Testis (tissue), 2 donors: ENCODE results near the gene GAK.

Experiments used
- CTCF ChIP-seq, 3 experiments: fragments of 450-650 bp in 2 of 3; fragments of 200-600 bp in 1 of 3; sonication (generic) in 1 of 3; IDR thresholded peaks; one replicate each; pipeline ENCODE4 v1.5.1; 2016 to 2019; ENCODE audit warnings: antibody characterized with exemption in 3 of 3, mild to moderate bottlenecking in 2 of 3, moderate library complexity in 1 of 3
- POLR2A ChIP-seq: fragments of 450-650 bp; IDR thresholded peaks from one replicate; pipeline ENCODE4 v1.6.1; 2017; ENCODE audit warnings: antibody characterized with exemption, mild to moderate bottlenecking, moderate library complexity

DNA sequence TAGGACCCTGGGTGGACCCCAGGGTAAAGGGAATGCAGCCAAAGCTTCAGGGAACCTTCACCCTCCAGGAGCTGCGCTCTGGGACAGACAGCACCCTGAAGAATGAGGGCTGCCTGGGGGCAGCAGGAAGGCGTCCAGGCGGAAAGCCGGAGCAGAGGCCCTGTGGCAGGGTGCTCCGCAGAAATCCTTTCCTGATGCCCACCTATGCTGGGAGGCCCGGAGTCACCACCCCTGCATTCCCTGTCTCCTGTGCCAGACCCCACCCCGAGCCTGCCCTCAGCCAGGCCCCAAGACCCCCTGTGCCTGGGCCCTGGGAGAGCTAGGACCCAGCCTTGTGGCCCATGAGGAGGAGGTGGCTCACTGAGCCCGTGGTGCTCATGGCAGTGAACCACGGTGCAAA is 42.6 kb upstream of the GAK start:
- TF ChIP-seq CTCF (IDR thresholded peaks at IDR 0.05) (no peak), POLR2A (no peak)
